H9 (cell line): Measurements from ENCODE around the gene FUT8. TPM values are rescaled to one million over a fixed set of nuclear protein-coding genes. Genes with fewer than 3 reads are reported as not detected.

Experiments
- DNase-seq: peaks from one replicate; pipeline ENCODE4 v3.0.0-alpha.2; 2017
- H2AFZ ChIP-seq: one replicate; pipeline ENCODE4 v1.6.1; 2013; ENCODE audit warnings: mild to moderate bottlenecking, low read length, control low read depth, moderate library complexity
- H2AK5ac ChIP-seq: 2 replicates; pipeline ENCODE4 v1.6.1; 2013; ENCODE audit warnings: low read length, control low read depth, mixed read lengths; ENCODE audit not compliant: insufficient read length
- H2BK120ac ChIP-seq: one replicate; pipeline ENCODE4 v1.6.1; 2013; ENCODE audit warnings: low read depth, mild to moderate bottlenecking, low read length, control low read depth, inconsistent platforms; ENCODE audit not compliant: poor library complexity, severe bottlenecking
- H2BK12ac ChIP-seq: 2 replicates; pipeline ENCODE4 v1.6.1; 2013; ENCODE audit warnings: low read length, control low read depth, mixed read lengths, low read depth; ENCODE audit not compliant: insufficient read length
- H2BK15ac ChIP-seq: 2 replicates; pipeline ENCODE4 v1.6.1; 2013; ENCODE audit warnings: low read depth, low read length, control low read depth
- H2BK20ac ChIP-seq: one replicate; pipeline ENCODE4 v1.6.1; 2013; ENCODE audit warnings: low read depth, mild to moderate bottlenecking, low read length, control low read depth, inconsistent platforms; ENCODE audit not compliant: poor library complexity, severe bottlenecking
- H2BK5ac ChIP-seq: 2 replicates; pipeline ENCODE4 v1.6.1; 2013; ENCODE audit warnings: low read length, control low read depth, mixed read lengths; ENCODE audit not compliant: insufficient read length
- H3K14ac ChIP-seq: 2 replicates; pipeline ENCODE4 v1.6.1; 2013; ENCODE audit warnings: low read length, control low read depth; ENCODE audit not compliant: insufficient read depth
- H3K18ac ChIP-seq: 2 replicates; pipeline ENCODE4 v1.6.1; 2013; ENCODE audit warnings: low read depth, mild to moderate bottlenecking, mixed read lengths, low read length, control low read depth; ENCODE audit not compliant: insufficient read length
- H3K23ac ChIP-seq: 2 replicates; pipeline ENCODE4 v1.6.1; 2013; ENCODE audit warnings: low read length, control low read depth, mixed read lengths, low read depth; ENCODE audit not compliant: insufficient read length
- H3K23me2 ChIP-seq: 2 replicates; pipeline ENCODE4 v1.6.1; 2013; ENCODE audit warnings: low read depth, mild to moderate bottlenecking, mixed read lengths, low read length, control low read depth; ENCODE audit not compliant: insufficient read length, poor library complexity, severe bottlenecking
- H3K27ac ChIP-seq: 2 replicates; pipeline ENCODE4 v1.5.1; 2013; ENCODE audit warnings: low read length, control low read depth, mixed read lengths, low read depth; ENCODE audit not compliant: insufficient read length
- H3K27me3 ChIP-seq: 2 replicates; pipeline ENCODE4 v1.6.1; 2013; ENCODE audit warnings: low read length, control low read depth, inconsistent platforms; ENCODE audit not compliant: insufficient read depth
- H3K4ac ChIP-seq: 2 replicates; pipeline ENCODE4 v1.6.1; 2013; ENCODE audit warnings: low read depth, mild to moderate bottlenecking, control low read depth, inconsistent platforms, low read length, moderate library complexity
- H3K4me1 ChIP-seq: 2 replicates; pipeline ENCODE4 v1.6.1; 2013; ENCODE audit warnings: low read length, control low read depth, inconsistent platforms; ENCODE audit not compliant: insufficient read depth
- H3K4me2 ChIP-seq: 2 replicates; pipeline ENCODE4 v1.6.1; 2013; ENCODE audit warnings: low read length, control low read depth, mixed read lengths; ENCODE audit not compliant: insufficient read length, insufficient read depth
- H3K56ac ChIP-seq: 2 replicates; pipeline ENCODE4 v1.6.1; 2013; ENCODE audit warnings: low read depth, mild to moderate bottlenecking, mixed read lengths, low read length, control low read depth; ENCODE audit not compliant: insufficient read length
- H3K79me1 ChIP-seq: 2 replicates; pipeline ENCODE4 v1.6.1; 2013; ENCODE audit warnings: low read depth, mild to moderate bottlenecking, moderate library complexity, low read length, control low read depth, inconsistent platforms; ENCODE audit not compliant: insufficient read depth, poor library complexity, severe bottlenecking
- H3K79me2 ChIP-seq: 2 replicates; pipeline ENCODE4 v1.6.1; 2013; ENCODE audit warnings: low read length, control low read depth, inconsistent platforms; ENCODE audit not compliant: insufficient read depth
- H3K9ac ChIP-seq: 2 replicates; pipeline ENCODE4 v1.6.1; 2013; ENCODE audit warnings: low read length, control low read depth, mixed read lengths; ENCODE audit not compliant: insufficient read length; ENCODE audit errors: extremely low read depth
- H3K9me3 ChIP-seq: one replicate; pipeline ENCODE4 v1.6.1; 2013; ENCODE audit warnings: low read depth, low read length, inconsistent platforms; ENCODE audit not compliant: control insufficient read depth
- H3T11ph ChIP-seq: one replicate; pipeline ENCODE4 v1.6.1; 2013; ENCODE audit warnings: mild to moderate bottlenecking, low read length, control low read depth, inconsistent platforms
- H4K20me1 ChIP-seq: one replicate; pipeline ENCODE4 v1.6.1; 2013; ENCODE audit not compliant: control insufficient read depth, insufficient read length, insufficient read depth
- H4K5ac ChIP-seq: 2 replicates; pipeline ENCODE4 v1.6.1; 2013; ENCODE audit warnings: low read depth, mild to moderate bottlenecking, mixed read lengths, low read length, control low read depth; ENCODE audit not compliant: insufficient read length
- H4K8ac ChIP-seq: replicated peaks from 2 replicates; pipeline ENCODE4 v1.6.1; 2013; ENCODE audit warnings: low read length, control low read depth, mixed read lengths, low read depth; ENCODE audit not compliant: insufficient read length
- H4K91ac ChIP-seq: 2 replicates; pipeline ENCODE4 v1.6.1; 2013; ENCODE audit warnings: low read depth, mild to moderate bottlenecking, moderate library complexity, mixed read lengths, low read length, control low read depth; ENCODE audit not compliant: insufficient read length
- H3K27ac Mint-ChIP-seq, 3 experiments: 2 replicates in 2 of 3; 3 replicates in 1 of 3; pipeline ENCODE4 v1.8.0; 2020 to 2021; ENCODE audit warnings: mixed read lengths in 3 of 3, mild to moderate bottlenecking in 1 of 3, moderate library complexity in 1 of 3
- H3K27me3 Mint-ChIP-seq: 2 replicates; pipeline ENCODE4 v1.8.0; 2021; ENCODE audit warnings: low read depth, mild to moderate bottlenecking, moderate library complexity, mixed read lengths
- H3K36me3 Mint-ChIP-seq, 3 experiments: 2 replicates in 2 of 3; 3 replicates in 1 of 3; pipeline ENCODE4 v1.8.0; 2020 to 2021; ENCODE audit warnings: low read depth in 3 of 3, mixed read lengths in 3 of 3; ENCODE audit not compliant: insufficient read depth in 1 of 3
- H3K4me1 Mint-ChIP-seq, 2 experiments: 2 replicates each; pipeline ENCODE4 v1.8.0; 2020; ENCODE audit warnings: mixed read lengths in 2 of 2
- H3K4me3 Mint-ChIP-seq, 2 experiments: 2 replicates in 1 of 2; 3 replicates in 1 of 2; pipeline ENCODE4 v1.8.0; 2020 to 2021; ENCODE audit warnings: mild to moderate bottlenecking in 2 of 2, mixed read lengths in 2 of 2, moderate library complexity in 1 of 2
- H3K9me3 Mint-ChIP-seq, 2 experiments: 2 replicates in 1 of 2; 3 replicates in 1 of 2; pipeline ENCODE4 v1.8.0; 2020; ENCODE audit warnings: mild to moderate bottlenecking in 2 of 2, mixed read lengths in 2 of 2, moderate library complexity in 1 of 2
- CTCF ChIP-seq: fragments of 200-600 bp; sonication (generic); conservative IDR thresholded peaks from 3 replicates; pipeline ENCODE4 v1.8.0; 2021; ENCODE audit warnings: antibody characterized with exemption, mild to moderate bottlenecking
- WGBS: extraction: QIAGEN DNeasy Blood & Tissue Kit; methylation state at CpG from one replicate; pipeline ENCODE4 v1.1.7; 2013; ENCODE audit warnings: missing lambda C conversion rate, low lambda C conversion rate, mixed read lengths; ENCODE audit not compliant: insufficient read length; ENCODE audit errors: extremely low coverage; 5-methylcytosine and 5-hydroxymethylcytosine counted together
- total RNA-seq: library from RNA; stranded (reverse); gene quantifications from 2 replicates; pipeline ENCODE4 v1.2.1, GENCODE V29; 2021

The FUT8 gene
- total RNA-seq, 1 experiment from 2014 or later, result 44.3 TPM

- Histone ChIP-seq H3K9me3 (no peaks in the 10 kb centered on the region), H3K9ac (no peak overlapping the region), H3K56ac (no peak overlapping the region), H2BK15ac (no peak overlapping the region), H2AFZ (no peak overlapping the region), H4K8ac (no peak overlapping the region), H2AK5ac (no peak overlapping the region), H2BK20ac (no peak overlapping the region), H3K27me3 (peaks cover 14% of the 10 kb centered on the region; the same call in 1 of the 2 replicates), H4K91ac (no peak overlapping the region), H2BK12ac (no peak overlapping the region), H3K18ac (no peak overlapping the region), H4K5ac (no peak overlapping the region), H3K23ac (no peak overlapping the region), H3K4me2 (no peak overlapping the region), H3K4ac (no peak overlapping the region), H2BK120ac (no peak overlapping the region), H4K20me1 (no peaks in the 10 kb centered on the region), H3K23me2 (no peaks in the 10 kb centered on the region), H3K14ac (no peak overlapping the region), H3K4me1 (no peaks in the 10 kb centered on the region), H2BK5ac (no peak overlapping the region), H3K79me2 (no peaks in the 10 kb centered on the region), H3K27ac (no peak overlapping the region), H3K79me1 (no peaks in the 10 kb centered on the region), H3T11ph (no peak overlapping the region)
- H3K36me3 Mint-ChIP-seq, result peaks cover 0 to 2% (median 0%) of the 10 kb centered on the region in 3 experiments; a peak in 2 of 7 replicates
- H3K27me3 Mint-ChIP-seq, result peaks cover 66% of the 10 kb centered on the region
- peaks cover 5 to 7% of the 10 kb centered on the region in 2 experiments; a peak in 4 of 5 replicates for H3K9me3 Mint-ChIP-seq
- no CpG with 5 or more reads among the region's 1 CpG for WGBS
- TF ChIP-seq CTCF, result no peak
- no peak for DNase-seq
- peaks cover 12 to 17% of the 10 kb centered on the region in 2 experiments for H3K4me1 Mint-ChIP-seq
- no peak overlapping the region for H3K4me3 Mint-ChIP-seq
- no peak overlapping the region for H3K27ac Mint-ChIP-seq
These were observed 90.2 kb downstream of the FUT8 start for GRCh38 chr14:65502676-65503124.
